Tibial artery (tissue), 4 donors: ENCODE results near the gene DHFR.
"Not testable (repeated sequence)": the region's sequence is repeated elsewhere in the genome, so short reads cannot be mapped to it uniquely, and the experiment has no call there.

ENCODE experiments used
- DNase-seq, 2 donors: peaks; one replicate each; pipeline ENCODE4 v3.0.0-alpha.2; 2019
- H3K27ac ChIP-seq, 2 donors: fragments of 200-600 bp; sonication (generic) in 1 of 2; 1 replicate in 1 of 2; 2 replicates in 1 of 2; pipeline ENCODE4 v1.5.1; 2018 to 2019; ENCODE audit warnings: mild to moderate bottlenecking in 1 of 2
- H3K27me3 ChIP-seq, 2 donors: fragments of 200-600 bp; sonication (generic) in 1 of 2; one replicate each; pipeline versions ENCODE4 v1.5.1 to v1.6.0; 2016 to 2019
- H3K36me3 ChIP-seq, 3 donors: fragments of 200-600 bp; sonication (generic) in 2 of 3; one replicate each; pipeline ENCODE4 v1.5.1; 2016 to 2019; ENCODE audit warnings: mild to moderate bottlenecking in 2 of 3
- H3K4me1 ChIP-seq, 4 donors: fragments of 200-600 bp; sonication (generic) in 2 of 4; 1 replicate in 3 of 4; 2 replicates in 1 of 4; pipeline ENCODE4 v1.5.1; 2016 to 2019
- H3K4me3 ChIP-seq, 2 donors: fragments of 200-600 bp; sonication (generic) in 1 of 2; 1 replicate in 1 of 2; 2 replicates in 1 of 2; pipeline ENCODE4 v1.5.1; 2018 to 2019; ENCODE audit warnings: mild to moderate bottlenecking in 2 of 2
- H3K9me3 ChIP-seq, 3 donors: fragments of 200-600 bp; sonication (generic) in 1 of 3; one replicate each; pipeline ENCODE4 v1.5.1; 2016 to 2019
- CTCF ChIP-seq, 2 experiments: fragments of 200-600 bp in 1 of 2; fragments of 450-650 bp in 1 of 2; IDR thresholded peaks; one replicate each; pipeline ENCODE4 v1.5.1; 2017 to 2019; ENCODE audit warnings: antibody characterized with exemption in 2 of 2, mild to moderate bottlenecking in 1 of 2, moderate library complexity in 1 of 2
- intact Hi-C: fragments of 100-400 bp; cut with DNase I; formaldehyde crosslinking; loops from one replicate; pipeline ENCODE4 v1.15.0; 2023; ENCODE audit warnings: low total_unique reads

DHFR gene

GRCh38 chr5:80667384-80667783, 12.6 kb upstream of the DHFR start:
- intact Hi-C loops, result no loop called here
- DNase-seq, result no peak
- no peak overlapping the region for H3K4me3 ChIP-seq
- H3K27me3 ChIP-seq, result no peaks in the 10 kb centered on the region
- H3K27ac ChIP-seq, result no peak overlapping the region
- TF ChIP-seq CTCF (IDR thresholded peaks at IDR 0.05), result no peak
- H3K36me3 ChIP-seq, result peaks cover 6 to 49% (median 16%) of the 10 kb centered on the region in 3 donors
- no peaks in the 10 kb centered on the region for H3K4me1 ChIP-seq
- no peaks in the 10 kb centered on the region for H3K9me3 ChIP-seq

DNA sequence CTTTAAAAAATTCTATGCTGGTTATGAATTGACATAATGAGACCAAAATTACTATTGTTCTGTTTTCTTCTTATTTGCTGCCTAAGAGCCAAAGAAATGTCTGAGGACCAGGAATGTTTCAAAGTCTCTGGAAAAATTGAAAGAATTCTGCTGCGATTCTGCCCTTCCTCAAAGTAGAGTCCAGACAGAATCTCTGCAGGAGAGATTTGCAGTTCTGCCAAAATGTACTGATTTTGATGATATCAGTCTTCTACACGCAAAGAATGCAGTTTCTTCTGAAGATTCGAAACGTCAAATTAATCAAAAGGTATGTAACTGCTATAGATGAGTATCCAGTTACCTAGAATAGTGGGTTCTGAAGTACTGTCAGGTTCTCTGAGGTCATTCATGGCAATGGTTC, 10.3 kb upstream of the DHFR start:
- no peaks in the 10 kb centered on the region for H3K27me3 ChIP-seq
- peaks cover 9 to 59% (median 25%) of the 10 kb centered on the region in 3 donors for H3K36me3 ChIP-seq
- no peak overlapping the region for H3K4me3 ChIP-seq
- DNase-seq, result no peak
- H3K9me3 ChIP-seq, result no peaks in the 10 kb centered on the region
- no peak for TF ChIP-seq CTCF (IDR thresholded peaks at IDR 0.05)
- H3K4me1 ChIP-seq, result no peaks in the 10 kb centered on the region
- intact Hi-C loops, result no loop called here
- no peak overlapping the region for H3K27ac ChIP-seq

GRCh38 chr5:80662108-80662507, 7.3 kb upstream of the DHFR start:
- Histone ChIP-seq H3K27ac (no peak overlapping the region), H3K4me3 (no peak overlapping the region), H3K36me3 (peaks cover 31 to 66% (median 36%) of the 10 kb centered on the region in 3 donors), H3K9me3 (no peaks in the 10 kb centered on the region), H3K4me1 (no peaks in the 10 kb centered on the region), H3K27me3 (no peaks in the 10 kb centered on the region)
- intact Hi-C loops, result no loop called here
- DNase-seq, result no peak
- no peak for TF ChIP-seq CTCF (IDR thresholded peaks at IDR 0.05)

- H3K4me1 ChIP-seq, H3K27ac ChIP-seq, intact Hi-C loops, H3K4me3 ChIP-seq, H3K9me3 ChIP-seq, DNase-seq, H3K27me3 ChIP-seq: not testable (repeated sequence)
- peaks cover 31 to 58% (median 38%) of the 10 kb centered on the region in 3 donors for H3K36me3 ChIP-seq
These were observed 5.9 kb upstream of the DHFR start for GRCh38 chr5:80660661-80661060.

- Histone ChIP-seq H3K36me3 (peaks cover 31 to 49% (median 38%) of the 10 kb centered on the region in 3 donors), H3K27me3 (no peaks in the 10 kb centered on the region), H3K27ac (no peak overlapping the region), H3K9me3 (no peaks in the 10 kb centered on the region), H3K4me1 (peaks cover 0 to 7% (median 6%) of the 10 kb centered on the region in 4 donors), H3K4me3 (no peak overlapping the region)
- no peak for DNase-seq
- no peak for TF ChIP-seq CTCF (IDR thresholded peaks at IDR 0.05)
- intact Hi-C loops, result no loop called here
These were observed 4.3 kb upstream of the DHFR start for GRCh38 chr5:80659106-80659505.

DNA sequence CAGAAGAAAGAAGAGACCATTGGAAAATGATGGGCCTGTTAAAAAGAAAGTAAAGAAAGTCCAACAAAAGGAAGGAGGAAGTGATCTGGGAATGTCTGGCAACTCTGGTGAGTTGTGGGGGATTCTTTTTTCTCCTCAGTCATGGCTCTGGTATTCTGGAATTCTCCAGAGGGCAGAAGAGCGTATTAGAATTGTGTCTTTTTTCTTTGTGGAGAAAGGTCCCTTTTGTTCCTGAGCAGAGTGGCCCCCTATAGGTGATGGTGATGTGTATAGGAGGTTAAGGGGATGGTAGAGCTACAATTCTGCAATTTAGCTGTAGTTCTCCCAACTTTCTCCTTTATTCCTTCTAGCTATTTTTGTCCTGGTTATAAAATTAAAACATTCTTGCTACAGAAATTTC, 1.6 kb upstream of the DHFR start:
- no peaks in the 10 kb centered on the region for H3K27me3 ChIP-seq
- H3K9me3 ChIP-seq, result no peaks in the 10 kb centered on the region
- peaks cover 0 to 20% (median 13%) of the 10 kb centered on the region in 4 donors for H3K4me1 ChIP-seq
- H3K4me3 ChIP-seq, result no peak overlapping the region
- DNase-seq, result no peak
- intact Hi-C loops, result no loop called here
- no peak for TF ChIP-seq CTCF (IDR thresholded peaks at IDR 0.05)
- no peak overlapping the region for H3K27ac ChIP-seq
- peaks cover 29 to 38% (median 31%) of the 10 kb centered on the region in 3 donors for H3K36me3 ChIP-seq
